Measurements from ENCODE around the gene CFAP74.

- TF ChIP-seq POLR2A (IDR thresholded peaks at IDR 0.05; ENCODE audit: low read depth, low read length) (no peak), EZH2 (IDR thresholded peaks at IDR 0.05; ENCODE audit: borderline replicate concordance, low read depth, low read length, severe bottlenecking) (no peak), CTCF (IDR thresholded peaks at IDR 0.05; ENCODE audit: extremely low read depth in 1 of 2, insufficient read depth in 1 of 2, low read depth in 1 of 2, low read length in 2 of 2) (no peak), POLR2AphosphoS5 (IDR thresholded peaks at IDR 0.05; ENCODE audit: insufficient read depth, low read depth, low read length) (no peak), JUN (IDR thresholded peaks at IDR 0.05; ENCODE audit: borderline replicate concordance, insufficient read depth, insufficient read length, low read depth) (no peak), MYC (IDR thresholded peaks at IDR 0.05; ENCODE audit: low read depth, low read length) (no peak), FOS (IDR thresholded peaks at IDR 0.05; ENCODE audit: borderline replicate concordance, insufficient read depth, low read length) (no peak)
These were observed 104.2 kb downstream of the CFAP74 start for GRCh38 chr1:1899266-1899966.

Measured in endothelial cell of umbilical vein (primary cell).